HEK293 (cell line): ENCODE measurements around the gene RPGR.

Experiments
- CTCF ChIA-PET: fragments of 350-600 bp; formaldehyde crosslinking; extraction: SDS; loops from one replicate; lab custom pipeline; 2021; ENCODE audit warnings: antibody characterized with exemption; lab: Yijun Ruan, JAX
- POLR2A ChIA-PET: fragments of 300-600 bp; formaldehyde crosslinking; extraction: SDS; loops from one replicate; lab custom pipeline; 2020; ENCODE audit warnings: antibody characterized with exemption, inconsistent platforms; lab: Yijun Ruan, JAX
- H3K27ac ChIP-seq: fragments of 200-500 bp; sonication (Bioruptor generic); 2 replicates; pipeline ENCODE4 v1.5.1; 2014; ENCODE audit warnings: low read depth, low read length, control low read depth, inconsistent platforms; ENCODE audit errors: extremely low read depth
- H3K36me3 ChIP-seq, 2 experiments: fragments of 200-500 bp in 1 of 2; sonication (Bioruptor generic) in 1 of 2; 1 replicate in 1 of 2; 2 replicates in 1 of 2; pipeline ENCODE4 v1.5.1; 2014 to 2017; ENCODE audit warnings: inconsistent platforms in 2 of 2, low read length in 2 of 2; ENCODE audit not compliant: control insufficient read depth in 2 of 2, insufficient read depth in 1 of 2
- H3K4me1 ChIP-seq: fragments of 200-500 bp; sonication (Bioruptor generic); 2 replicates; pipeline ENCODE4 v1.5.1; 2014; ENCODE audit warnings: mild to moderate bottlenecking, low read length, inconsistent platforms; ENCODE audit not compliant: control insufficient read depth, insufficient read depth
- H3K4me3 ChIP-seq: 2 replicates; pipeline ENCODE4 v1.5.1; 2011; ENCODE audit warnings: low read depth, mild to moderate bottlenecking, control low read depth, low read length, moderate library complexity
- H3K9me3 ChIP-seq: fragments of 200-500 bp; sonication (Bioruptor generic); 2 replicates; pipeline ENCODE4 v1.5.1; 2014; ENCODE audit warnings: low read depth, low read length, inconsistent platforms; ENCODE audit not compliant: control insufficient read depth, insufficient read depth
- GFI1B ChIP-seq: fragments of 450-650 bp; formaldehyde crosslinking; IDR thresholded peaks from 2 replicates; pipeline ENCODE4 v1.5.1; 2016; ENCODE audit warnings: missing biosample characterization, missing genetic modification characterization
- GLIS2 ChIP-seq: fragments of 450-650 bp; formaldehyde crosslinking; IDR thresholded peaks from 2 replicates; pipeline ENCODE4 v1.5.1; 2016; ENCODE audit warnings: missing biosample characterization, missing genetic modification characterization
- KLF1 ChIP-seq: fragments of 450-650 bp; formaldehyde crosslinking; IDR thresholded peaks from 2 replicates; pipeline ENCODE4 v1.5.1; 2016; ENCODE audit warnings: missing biosample characterization, missing genetic modification characterization
- KLF10 ChIP-seq: fragments of 450-650 bp; IDR thresholded peaks from 2 replicates; pipeline ENCODE4 v1.5.1; 2018; ENCODE audit warnings: missing biosample characterization, mild to moderate bottlenecking, missing genetic modification characterization
- PATZ1 ChIP-seq: fragments of 450-650 bp; formaldehyde crosslinking; IDR thresholded peaks from 2 replicates; pipeline ENCODE4 v1.5.1; 2016; ENCODE audit warnings: missing biosample characterization, missing genetic modification characterization
- ZBTB17 ChIP-seq: fragments of 450-650 bp; formaldehyde crosslinking; IDR thresholded peaks from 2 replicates; pipeline ENCODE4 v1.5.1; 2016; ENCODE audit warnings: missing biosample characterization, missing genetic modification characterization
- ZBTB20 ChIP-seq: fragments of 450-650 bp; formaldehyde crosslinking; IDR thresholded peaks from 2 replicates; pipeline ENCODE4 v1.5.1; 2016; ENCODE audit warnings: missing biosample characterization, missing genetic modification characterization
- ZNF133 ChIP-seq: fragments of 450-650 bp; formaldehyde crosslinking; IDR thresholded peaks from 2 replicates; pipeline ENCODE4 v1.5.1; 2016; ENCODE audit warnings: missing biosample characterization, missing genetic modification characterization
- ZNF266 ChIP-seq: fragments of 450-650 bp; formaldehyde crosslinking; IDR thresholded peaks from 2 replicates; pipeline ENCODE4 v1.5.1; 2016; ENCODE audit warnings: missing biosample characterization, missing genetic modification characterization, low read depth
- ZNF335 ChIP-seq: fragments of 450-650 bp; formaldehyde crosslinking; conservative IDR thresholded peaks from 2 replicates; pipeline ENCODE4 v1.5.1; 2016; ENCODE audit warnings: missing biosample characterization, missing genetic modification characterization
- ZNF350 ChIP-seq: fragments of 450-650 bp; formaldehyde crosslinking; IDR thresholded peaks from 2 replicates; pipeline ENCODE4 v1.5.0; 2017; ENCODE audit warnings: missing biosample characterization, mild to moderate bottlenecking, missing genetic modification characterization
- ZNF366 ChIP-seq: fragments of 450-650 bp; formaldehyde crosslinking; conservative IDR thresholded peaks from 2 replicates; pipeline ENCODE4 v1.5.1; 2016; ENCODE audit warnings: missing biosample characterization, missing genetic modification characterization
- ZNF549 ChIP-seq: fragments of 450-650 bp; IDR thresholded peaks from 2 replicates; pipeline ENCODE4 v1.5.1; 2018; ENCODE audit warnings: missing biosample characterization, missing genetic modification characterization, mild to moderate bottlenecking, inconsistent platforms, moderate library complexity
- ZNF600 ChIP-seq: fragments of 450-650 bp; formaldehyde crosslinking; IDR thresholded peaks from 2 replicates; pipeline ENCODE4 v1.5.1; 2016; ENCODE audit warnings: missing biosample characterization, missing genetic modification characterization
- ZNF623 ChIP-seq: fragments of 450-650 bp; formaldehyde crosslinking; IDR thresholded peaks from 2 replicates; pipeline ENCODE4 v1.5.1; 2016; ENCODE audit warnings: missing biosample characterization, missing genetic modification characterization
- ZNF629 ChIP-seq: fragments of 450-650 bp; formaldehyde crosslinking; IDR thresholded peaks from 2 replicates; pipeline ENCODE4 v1.5.1; 2017; ENCODE audit warnings: missing biosample characterization, missing genetic modification characterization
- ZNF692 ChIP-seq: fragments of 450-650 bp; formaldehyde crosslinking; IDR thresholded peaks from 2 replicates; pipeline ENCODE4 v1.5.1; 2016; ENCODE audit warnings: missing biosample characterization, missing genetic modification characterization
- ZNF701 ChIP-seq: fragments of 450-650 bp; formaldehyde crosslinking; IDR thresholded peaks from 2 replicates; pipeline ENCODE4 v1.5.1; 2016; ENCODE audit warnings: missing biosample characterization, missing genetic modification characterization
- ZNF768 ChIP-seq: fragments of 450-650 bp; formaldehyde crosslinking; IDR thresholded peaks from 2 replicates; pipeline ENCODE4 v1.5.1; 2018; ENCODE audit warnings: missing biosample characterization, mild to moderate bottlenecking, missing genetic modification characterization
- ZNF776 ChIP-seq: fragments of 450-650 bp; formaldehyde crosslinking; IDR thresholded peaks from 2 replicates; pipeline ENCODE4 v1.5.0; 2017; ENCODE audit warnings: missing biosample characterization, missing genetic modification characterization, borderline replicate concordance
- ZNF785 ChIP-seq: fragments of 450-650 bp; formaldehyde crosslinking; IDR thresholded peaks from 2 replicates; pipeline ENCODE4 v1.5.1; 2016; ENCODE audit warnings: missing biosample characterization, missing genetic modification characterization
- ZNF830 ChIP-seq: fragments of 450-650 bp; IDR thresholded peaks from 2 replicates; pipeline ENCODE4 v1.5.0; 2018; ENCODE audit warnings: missing biosample characterization, missing genetic modification characterization, low read depth, mild to moderate bottlenecking, moderate library complexity

The RPGR gene

GRCh38 chrX:38225093-38225492 lies 102.2 kb downstream of the RPGR start:
- ChIA-PET CTCF (no interaction called here), POLR2A (no interaction called here)
- Histone ChIP-seq H3K36me3 (no peaks in the 10 kb centered on the region), H3K9me3 (no peaks in the 10 kb centered on the region), H3K27ac (no peak overlapping the region), H3K4me1 (no peaks in the 10 kb centered on the region), H3K4me3 (no peak overlapping the region)
- TF ChIP-seq ZNF335 (tag by site-specific recombination) (no peak), GFI1B (no peak), KLF10 (tag by site-specific recombination) (no peak), ZNF830 (tag by site-specific recombination) (no peak), ZNF350 (tag by site-specific recombination) (no peak)

GRCh38 chrX:38224160-38224559 lies 103.1 kb downstream of the RPGR start:
- no peak overlapping the region for H3K27ac ChIP-seq
- CTCF ChIA-PET, result no interaction called here
- no peaks in the 10 kb centered on the region for H3K36me3 ChIP-seq
- TF ChIP-seq ZNF768 (tag by site-specific recombination) (no peak), ZBTB17 (no peak), ZNF701 (tag by site-specific recombination) (no peak), ZBTB20 (tag by site-specific recombination) (no peak), PATZ1 (no peak), ZNF335 (tag by site-specific recombination) (no peak), ZNF629 (no peak), KLF1 (no peak), ZNF623 (tag by site-specific recombination) (no peak), ZNF785 (tag by site-specific recombination) (no peak), ZNF266 (no peak), ZNF776 (tag by site-specific recombination) (no peak), GLIS2 (tag by site-specific recombination) (no peak), ZNF133 (tag by site-specific recombination) (no peak), ZNF549 (tag by site-specific recombination) (no peak)
- no peaks in the 10 kb centered on the region for H3K4me1 ChIP-seq
- H3K9me3 ChIP-seq, result no peaks in the 10 kb centered on the region
- POLR2A ChIA-PET, result no interaction called here
- H3K4me3 ChIP-seq, result no peak overlapping the region

- Histone ChIP-seq H3K36me3 (no peaks in the 10 kb centered on the region), H3K9me3 (no peaks in the 10 kb centered on the region), H3K4me1 (no peaks in the 10 kb centered on the region; the same call in none of the 2 replicates), H3K27ac (no peak overlapping the region), H3K4me3 (no peak overlapping the region)
- POLR2A ChIA-PET, result no interaction called here
- CTCF ChIA-PET, result interaction anchor here (1.0 to 1.2 kb wide), 2 partner anchors 39 to 47 kb away, joined by 3 to 4 read pairs; no protein-coding TSS in a partner anchor
- TF ChIP-seq ZNF600 (tag by site-specific recombination) (0 out of 2 replicates have a peak, but pooled peaks have one; percentile 13), ZNF366 (tag by site-specific recombination) (no peak), ZNF692 (tag by site-specific recombination) (no peak)
These were observed 105.8 kb downstream of the RPGR start for GRCh38 chrX:38221391-38221929.
